K562 (cell line): ENCODE results near the gene ABHD16A.
A peak's percentile ranks its signal among the peaks of the same experiment; 100 is the strongest.

Experiments used
- FUS ChIP-seq: fragments of 200-400 bp; formaldehyde crosslinking; optimal IDR thresholded peaks from 2 replicates; pipeline ENCODE3; 2017; ENCODE audit warnings: low read depth, low read length
- HNRNPL ChIP-seq: fragments of 200-400 bp; formaldehyde crosslinking; IDR thresholded peaks from 2 replicates; pipeline ENCODE4 v1.6.1; 2017; ENCODE audit warnings: low read depth, mild to moderate bottlenecking, low read length
- POLR2A ChIP-seq: fragments of 450-650 bp; conservative IDR thresholded peaks from 2 replicates; pipeline ENCODE4 v1.6.1; 2016
- RCOR1 ChIP-seq, 2 experiments: IDR thresholded peaks; 2 replicates each; pipeline ENCODE4 v1.6.1; 2012; ENCODE audit warnings: low read depth in 2 of 2, low read length in 2 of 2, borderline replicate concordance in 1 of 2, improper control_type of control experiment in 1 of 2
- SP2 ChIP-seq: IDR thresholded peaks from 2 replicates; pipeline ENCODE4 v1.6.1; 2011; ENCODE audit warnings: mild to moderate bottlenecking, low read depth, low read length, moderate library complexity; ENCODE audit not compliant: poor library complexity, severe bottlenecking; ENCODE audit errors: extremely low read depth
- TCF3 ChIP-seq: sonication (generic); formaldehyde crosslinking; IDR thresholded peaks from 2 replicates; pipeline ENCODE4 v1.4.0; 2020; ENCODE audit warnings: mild to moderate bottlenecking, missing genetic modification reagents
- ZFP1 ChIP-seq: fragments of 450-650 bp; formaldehyde crosslinking; IDR thresholded peaks from 2 replicates; pipeline ENCODE4 v1.4.0; 2020; ENCODE audit warnings: mild to moderate bottlenecking, mixed read lengths
- TF ChIP-seq, protein P1 (sequence below): fragments of 250-450 bp; sonication (Bioruptor Pico); IDR thresholded peaks from 2 replicates; pipeline ENCODE4 v1.8.0; 2021; ENCODE audit warnings: borderline replicate concordance, mild to moderate bottlenecking, moderate library complexity; ENCODE audit not compliant: poor library complexity, severe bottlenecking
- TF ChIP-seq, protein P2 (sequence below), 3 experiments: IDR thresholded peaks in 2 of 3; conservative IDR thresholded peaks in 1 of 3; 2 replicates each; pipeline ENCODE4 v1.5.1; 2011 to 2012; ENCODE audit warnings: low read length in 3 of 3, mild to moderate bottlenecking in 3 of 3, control low read depth in 2 of 3, improper control_type of control experiment in 1 of 3, inconsistent platforms in 1 of 3, low read depth in 1 of 3, mixed read lengths in 1 of 3, moderate library complexity in 1 of 3; ENCODE audit not compliant: insufficient read depth in 2 of 3

DNA sequence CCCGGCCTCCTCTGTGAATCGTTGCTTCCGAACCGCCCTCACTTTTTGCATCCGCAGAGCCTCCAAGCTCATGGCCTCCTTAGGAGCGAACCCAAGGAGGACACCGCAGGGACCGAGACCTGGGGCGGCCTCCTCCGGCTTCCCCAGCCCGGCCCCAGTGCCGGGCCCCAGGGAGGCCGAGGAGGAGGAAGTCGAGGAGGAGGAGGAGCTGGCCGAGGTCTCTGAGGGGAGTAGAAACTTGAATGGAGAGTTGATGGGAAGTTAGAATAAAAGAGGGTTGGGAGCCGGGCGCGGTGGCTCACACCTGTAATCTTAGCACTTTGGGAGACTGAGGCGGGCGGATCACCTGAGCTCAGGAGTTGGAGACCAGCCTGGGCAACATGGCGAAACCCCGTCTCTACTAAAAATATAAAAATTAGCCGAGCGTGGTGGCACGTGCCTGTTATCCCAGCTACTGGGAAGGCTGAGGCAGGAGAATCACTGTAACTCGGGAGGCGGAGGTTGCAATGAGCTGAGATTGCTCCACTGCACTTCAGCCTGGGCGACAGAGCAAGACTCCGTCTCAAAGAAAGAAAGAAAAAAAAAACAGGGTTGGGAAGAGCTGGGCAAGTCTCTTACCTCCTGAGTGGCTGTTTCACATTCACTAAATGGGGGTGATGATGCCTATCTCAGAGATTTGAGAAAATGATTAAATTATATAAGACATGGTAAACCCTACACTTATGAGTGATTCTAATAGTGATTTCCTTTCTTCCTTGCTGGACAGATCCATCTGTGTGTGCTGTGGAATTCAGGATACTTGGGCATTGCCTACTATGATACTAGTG, 37.5 kb upstream of the ABHD16A start:
- no peak for TF ChIP-seq FUS
- no peak for TF ChIP-seq SP2
- TF ChIP-seq, protein P1, sequence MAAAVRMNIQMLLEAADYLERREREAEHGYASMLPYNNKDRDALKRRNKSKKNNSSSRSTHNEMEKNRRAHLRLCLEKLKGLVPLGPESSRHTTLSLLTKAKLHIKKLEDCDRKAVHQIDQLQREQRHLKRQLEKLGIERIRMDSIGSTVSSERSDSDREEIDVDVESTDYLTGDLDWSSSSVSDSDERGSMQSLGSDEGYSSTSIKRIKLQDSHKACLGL (CRISPR knock-in tag), result no peak
- TF ChIP-seq ZFP1 (CRISPR knock-in tag), result no peak
- no peak for TF ChIP-seq HNRNPL
- TF ChIP-seq, protein P2, sequence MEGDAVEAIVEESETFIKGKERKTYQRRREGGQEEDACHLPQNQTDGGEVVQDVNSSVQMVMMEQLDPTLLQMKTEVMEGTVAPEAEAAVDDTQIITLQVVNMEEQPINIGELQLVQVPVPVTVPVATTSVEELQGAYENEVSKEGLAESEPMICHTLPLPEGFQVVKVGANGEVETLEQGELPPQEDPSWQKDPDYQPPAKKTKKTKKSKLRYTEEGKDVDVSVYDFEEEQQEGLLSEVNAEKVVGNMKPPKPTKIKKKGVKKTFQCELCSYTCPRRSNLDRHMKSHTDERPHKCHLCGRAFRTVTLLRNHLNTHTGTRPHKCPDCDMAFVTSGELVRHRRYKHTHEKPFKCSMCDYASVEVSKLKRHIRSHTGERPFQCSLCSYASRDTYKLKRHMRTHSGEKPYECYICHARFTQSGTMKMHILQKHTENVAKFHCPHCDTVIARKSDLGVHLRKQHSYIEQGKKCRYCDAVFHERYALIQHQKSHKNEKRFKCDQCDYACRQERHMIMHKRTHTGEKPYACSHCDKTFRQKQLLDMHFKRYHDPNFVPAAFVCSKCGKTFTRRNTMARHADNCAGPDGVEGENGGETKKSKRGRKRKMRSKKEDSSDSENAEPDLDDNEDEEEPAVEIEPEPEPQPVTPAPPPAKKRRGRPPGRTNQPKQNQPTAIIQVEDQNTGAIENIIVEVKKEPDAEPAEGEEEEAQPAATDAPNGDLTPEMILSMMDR (IDR thresholded peaks at IDR 0.05 in 2 of 3, conservative IDR thresholded peaks at IDR 0.05 in 1 of 3; ENCODE audit: insufficient read depth in 2 of 3, low read depth in 1 of 3, low read length in 3 of 3), result no peak
- no peak for TF ChIP-seq RCOR1 (IDR thresholded peaks at IDR 0.05; ENCODE audit: borderline replicate concordance in 1 of 2, low read depth in 2 of 2, low read length in 2 of 2)
- TF ChIP-seq TCF3 (CRISPR knock-in tag), result no peak
- TF ChIP-seq POLR2A, result peak; percentile 2; the same call in 1 of the 2 replicates
